Mesendoderm (in vitro differentiated cells): ENCODE data around the gene ANKRD33B.

ENCODE experiments used
- DNase-seq: peaks from one replicate; pipeline ENCODE4 v3.0.0; 2013
- H2AK5ac ChIP-seq: 2 replicates; pipeline ENCODE4 v1.6.1; 2013; ENCODE audit warnings: low read length, inconsistent platforms
- H2BK120ac ChIP-seq: 2 replicates; pipeline ENCODE4 v1.6.1; 2013; ENCODE audit warnings: low read depth, mild to moderate bottlenecking, low read length, moderate library complexity, mixed read lengths
- H2BK15ac ChIP-seq: replicated peaks from 2 replicates; pipeline ENCODE4 v1.6.1; 2013; ENCODE audit warnings: low read depth, mild to moderate bottlenecking, moderate library complexity
- H2BK5ac ChIP-seq: 2 replicates; pipeline ENCODE4 v1.6.1; 2013; ENCODE audit warnings: low read length, inconsistent platforms
- H3K18ac ChIP-seq: 2 replicates; pipeline ENCODE4 v1.6.1; 2013; ENCODE audit warnings: mild to moderate bottlenecking, low read length, mixed read lengths
- H3K23ac ChIP-seq: one replicate; pipeline ENCODE4 v1.6.1; 2013; ENCODE audit warnings: low read length
- H3K27ac ChIP-seq: 2 replicates; pipeline ENCODE4 v1.5.1; 2013; ENCODE audit warnings: low read depth, mild to moderate bottlenecking, inconsistent platforms, low read length, moderate library complexity
- H3K27me3 ChIP-seq: 2 replicates; pipeline ENCODE4 v1.6.1; 2013; ENCODE audit warnings: low read length, control low read depth, mild to moderate bottlenecking, inconsistent platforms; ENCODE audit not compliant: insufficient read depth, poor library complexity
- H3K36me3 ChIP-seq: 2 replicates; pipeline ENCODE4 v1.6.1; 2013; ENCODE audit warnings: low read length, inconsistent platforms; ENCODE audit not compliant: control insufficient read depth, insufficient read depth
- H3K4ac ChIP-seq: one replicate; pipeline ENCODE4 v1.6.1; 2013; ENCODE audit warnings: low read depth, mild to moderate bottlenecking, low read length, moderate library complexity
- H3K4me1 ChIP-seq: 2 replicates; pipeline ENCODE4 v1.6.1; 2013; ENCODE audit warnings: low read depth, low read length, inconsistent platforms; ENCODE audit not compliant: control insufficient read depth
- H3K4me2 ChIP-seq: 2 replicates; pipeline ENCODE4 v1.6.1; 2013; ENCODE audit warnings: low read length
- H3K4me3 ChIP-seq: 2 replicates; pipeline ENCODE4 v1.5.1; 2013; ENCODE audit warnings: mild to moderate bottlenecking, low read length
- H3K56ac ChIP-seq: one replicate; pipeline ENCODE4 v1.6.1; 2013; ENCODE audit warnings: low read length
- H3K79me1 ChIP-seq: 2 replicates; pipeline ENCODE4 v1.6.1; 2013; ENCODE audit warnings: low read length, inconsistent platforms
- H3K79me2 ChIP-seq: 2 replicates; pipeline ENCODE4 v1.6.1; 2013; ENCODE audit warnings: mild to moderate bottlenecking, low read length; ENCODE audit not compliant: control insufficient read depth, insufficient read depth
- H3K9ac ChIP-seq: 2 replicates; pipeline ENCODE4 v1.6.1; 2013; ENCODE audit warnings: low read length, inconsistent platforms
- H4K5ac ChIP-seq: one replicate; pipeline ENCODE4 v1.6.1; 2013; ENCODE audit warnings: low read length
- H4K8ac ChIP-seq: one replicate; pipeline ENCODE4 v1.6.1; 2013; ENCODE audit warnings: low read depth, mild to moderate bottlenecking, control low read depth, low read length, moderate library complexity
- WGBS: extraction: QIAGEN DNeasy Blood & Tissue Kit; methylation state at CpG from one replicate; pipeline ENCODE4 v1.1.7; 2013; ENCODE audit warnings: low lambda C conversion rate, missing lambda C conversion rate; ENCODE audit not compliant: insufficient coverage; ENCODE audit errors: extremely low coverage; 5-methylcytosine and 5-hydroxymethylcytosine counted together

The ANKRD33B gene

GRCh38 chr5:10533226-10533625, 30.6 kb upstream of the ANKRD33B start:
- no peak overlapping the region for H3K18ac ChIP-seq
- H2AK5ac ChIP-seq = no peak overlapping the region
- H3K4me1 ChIP-seq = peaks cover 4% of the 10 kb centered on the region
- no peaks in the 10 kb centered on the region for H3K79me2 ChIP-seq
- no peak overlapping the region for H3K9ac ChIP-seq
- H2BK120ac ChIP-seq = no peak overlapping the region
- no peak overlapping the region for H4K5ac ChIP-seq
- H3K27me3 ChIP-seq = no peaks in the 10 kb centered on the region
- H3K56ac ChIP-seq = peak overlapping the region; percentile 74
- no peak overlapping the region for H3K4me2 ChIP-seq
- H4K8ac ChIP-seq = no peak overlapping the region
- no CpG with 5 or more reads among the region's 17 CpGs for WGBS
- no peak overlapping the region for H3K27ac ChIP-seq
- no peaks in the 10 kb centered on the region for H3K79me1 ChIP-seq
- H3K36me3 ChIP-seq = no peaks in the 10 kb centered on the region
- H2BK15ac ChIP-seq = no peak overlapping the region
- H3K23ac ChIP-seq = no peak overlapping the region
- H3K4me3 ChIP-seq = no peak overlapping the region
- no peak for DNase-seq
- no peak overlapping the region for H2BK5ac ChIP-seq
- H3K4ac ChIP-seq = no peak overlapping the region

DNA sequence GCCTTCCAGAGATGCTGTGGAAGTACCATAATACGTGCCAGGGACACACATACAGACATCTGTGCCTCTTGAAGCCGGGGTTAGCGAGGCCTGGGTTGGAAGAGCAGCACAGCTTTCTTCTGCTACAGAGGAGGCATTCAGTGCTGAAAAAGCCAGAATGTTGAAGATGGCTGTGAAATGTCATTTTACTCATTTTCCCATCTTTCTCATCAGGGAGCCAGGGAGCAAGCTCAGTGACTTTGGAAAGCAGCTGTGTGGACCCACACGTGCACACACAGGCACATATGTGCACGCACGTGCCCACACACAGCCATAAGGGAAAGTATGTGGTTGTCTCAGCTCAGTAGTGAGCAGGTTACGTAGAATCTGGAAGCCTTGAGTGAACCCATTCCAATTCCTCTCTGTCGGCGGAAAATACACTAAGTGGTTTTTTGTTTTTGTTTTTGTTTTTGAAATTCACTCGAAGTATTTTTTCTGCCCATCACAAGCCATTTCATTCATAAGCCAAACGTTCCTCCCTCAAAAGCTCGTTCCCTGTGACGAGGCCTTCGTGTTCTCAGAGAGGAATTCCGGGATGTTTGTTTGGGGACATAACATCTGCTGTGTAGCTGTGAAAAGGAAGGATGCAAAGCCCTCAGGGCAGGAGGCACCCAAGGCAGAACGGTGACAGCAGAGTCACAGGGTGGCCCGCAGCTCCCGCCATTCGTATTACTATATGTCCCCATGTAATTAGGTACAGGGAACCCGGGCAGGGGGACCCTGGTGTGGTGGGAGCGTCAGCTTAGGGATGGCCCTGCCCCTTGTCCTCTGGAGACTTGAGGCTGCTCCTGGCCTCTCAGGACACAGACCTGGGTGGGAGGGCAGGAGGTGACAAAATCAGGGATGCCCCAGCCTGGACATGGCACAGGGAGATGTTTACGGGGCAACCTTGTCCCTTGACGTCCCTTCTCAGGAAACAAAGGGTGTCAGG, 29.0 kb upstream of the ANKRD33B start:
- H3K27me3 ChIP-seq = no peaks in the 10 kb centered on the region
- H3K36me3 ChIP-seq = no peaks in the 10 kb centered on the region
- no peaks in the 10 kb centered on the region for H3K79me2 ChIP-seq
- WGBS = no CpG with 5 or more reads among the region's 23 CpGs
- no peak overlapping the region for H3K27ac ChIP-seq
- H2AK5ac ChIP-seq = no peak overlapping the region
- no peak overlapping the region for H3K18ac ChIP-seq
- peaks cover 4% of the 10 kb centered on the region for H3K4me1 ChIP-seq
- H2BK15ac ChIP-seq = no peak overlapping the region
- DNase-seq = no peak
- H3K23ac ChIP-seq = no peak overlapping the region
- no peak overlapping the region for H3K4me2 ChIP-seq
- no peak overlapping the region for H3K4ac ChIP-seq
- H2BK120ac ChIP-seq = no peak overlapping the region
- H3K79me1 ChIP-seq = no peaks in the 10 kb centered on the region
- no peak overlapping the region for H4K5ac ChIP-seq
- no peak overlapping the region for H2BK5ac ChIP-seq
- H4K8ac ChIP-seq = no peak overlapping the region
- no peak overlapping the region for H3K9ac ChIP-seq
- H3K56ac ChIP-seq = no peak overlapping the region
- H3K4me3 ChIP-seq = no peak overlapping the region

- WGBS = no CpG with 5 or more reads among the region's 3 CpGs
- Histone ChIP-seq H3K4me2 (no peak overlapping the region), H3K36me3 (no peaks in the 10 kb centered on the region), H2BK15ac (no peak overlapping the region), H3K9ac (no peak overlapping the region), H4K8ac (no peak overlapping the region), H3K4me3 (no peak overlapping the region), H4K5ac (no peak overlapping the region), H3K56ac (no peak overlapping the region), H3K27me3 (no peaks in the 10 kb centered on the region), H3K4me1 (peaks cover 4% of the 10 kb centered on the region), H3K23ac (no peak overlapping the region), H2BK120ac (no peak overlapping the region), H3K79me1 (no peaks in the 10 kb centered on the region), H2BK5ac (no peak overlapping the region), H3K18ac (no peak overlapping the region), H3K79me2 (no peaks in the 10 kb centered on the region), H3K4ac (no peak overlapping the region), H3K27ac (no peak overlapping the region), H2AK5ac (no peak overlapping the region)
- no peak for DNase-seq
Observed at GRCh38 chr5:10536511-10536910, 27.4 kb upstream of the ANKRD33B start.

GRCh38 chr5:10536931-10537579, 26.8 kb upstream of the ANKRD33B start:
- Histone ChIP-seq H3K36me3 (no peaks in the 10 kb centered on the region), H3K4ac (no peak overlapping the region), H3K56ac (no peak overlapping the region), H3K4me3 (no peak overlapping the region), H3K27me3 (no peaks in the 10 kb centered on the region), H2BK5ac (no peak overlapping the region), H3K79me1 (no peaks in the 10 kb centered on the region), H3K4me1 (peaks cover 4% of the 10 kb centered on the region), H3K9ac (no peak overlapping the region), H2BK120ac (no peak overlapping the region), H2BK15ac (no peak overlapping the region), H3K4me2 (no peak overlapping the region), H2AK5ac (no peak overlapping the region), H4K5ac (no peak overlapping the region), H4K8ac (no peak overlapping the region), H3K79me2 (no peaks in the 10 kb centered on the region), H3K27ac (no peak overlapping the region), H3K18ac (no peak overlapping the region), H3K23ac (no peak overlapping the region)
- no peak for DNase-seq
- WGBS = no CpG with 5 or more reads among the region's 13 CpGs

DNA sequence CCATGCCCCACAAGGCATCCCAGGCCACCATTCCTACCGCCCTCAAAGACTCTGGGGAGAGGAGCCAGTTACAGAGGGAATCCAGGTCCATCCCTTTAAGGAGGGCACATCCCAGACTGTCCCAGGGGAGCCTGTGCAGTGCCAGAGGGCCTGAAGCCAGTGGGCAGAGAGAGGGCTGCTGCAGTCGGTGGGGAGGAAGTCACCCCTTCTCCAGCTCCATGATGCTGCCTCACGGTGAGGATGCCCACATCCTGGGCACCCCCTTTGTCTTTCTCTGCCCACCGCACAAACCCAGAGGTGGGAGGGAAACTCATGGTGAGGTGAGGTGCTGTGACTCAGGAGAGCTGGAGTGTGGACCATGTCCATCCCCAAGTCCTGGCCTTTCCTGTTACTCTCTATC, 26.2 kb upstream of the ANKRD33B start:
- H3K18ac ChIP-seq = no peak overlapping the region
- no peak overlapping the region for H3K4me3 ChIP-seq
- no peak overlapping the region for H2BK5ac ChIP-seq
- no peak overlapping the region for H3K56ac ChIP-seq
- H2BK15ac ChIP-seq = no peak overlapping the region
- no peak overlapping the region for H3K23ac ChIP-seq
- H4K8ac ChIP-seq = no peak overlapping the region
- no peaks in the 10 kb centered on the region for H3K79me1 ChIP-seq
- H2BK120ac ChIP-seq = no peak overlapping the region
- no CpG with 5 or more reads among the region's 4 CpGs for WGBS
- no peak overlapping the region for H2AK5ac ChIP-seq
- no peak overlapping the region for H3K9ac ChIP-seq
- no peak for DNase-seq
- peaks cover 4% of the 10 kb centered on the region for H3K4me1 ChIP-seq
- H3K36me3 ChIP-seq = no peaks in the 10 kb centered on the region
- no peak overlapping the region for H3K4me2 ChIP-seq
- H3K4ac ChIP-seq = no peak overlapping the region
- H4K5ac ChIP-seq = no peak overlapping the region
- no peaks in the 10 kb centered on the region for H3K79me2 ChIP-seq
- H3K27ac ChIP-seq = no peak overlapping the region
- H3K27me3 ChIP-seq = no peaks in the 10 kb centered on the region
